GM12878 (cell line): Measurements from ENCODE around the gene GABRB3. TPM values are rescaled to one million over a fixed set of nuclear protein-coding genes. Genes with fewer than 3 reads are reported as not detected.

ENCODE experiments used
- ATAC-seq: fragments of 200-7000 bp; cut with Tn5 transposase; 3 replicates; pipeline ENCODE4 v1.9.1; 2020; ENCODE audit warnings: mild to moderate bottlenecking, moderate library complexity
- BruUV-seq: library from RNA; stranded (reverse); fragments of 400-500 nt; replicated peaks from 2 replicates; lab custom pipeline; 2021; lab: Mats Ljungman, UMichigan
- CTCF ChIA-PET: fragments of 300-600 bp; sonication (Branson Sonifier 250); formaldehyde crosslinking; extraction: SDS; loops from one replicate; lab custom pipeline; 2021; ENCODE audit warnings: inconsistent platforms; lab: Yijun Ruan, JAX
- POLR2A ChIA-PET: fragments of 350-600 bp; formaldehyde crosslinking; extraction: SDS; loops from one replicate; lab custom pipeline; 2021; ENCODE audit warnings: inconsistent platforms; lab: Charles Lee
- RAD21 ChIA-PET: fragments of 300-600 bp; sonication (Branson Sonifier 250); formaldehyde crosslinking; loops from one replicate; lab custom pipeline; 2023; ENCODE audit warnings: antibody characterized with exemption; ENCODE audit not compliant: unreplicated experiment; lab: Charles Lee
- SMC1A ChIA-PET: fragments of 300-600 bp; sonication (Branson Sonifier 250); formaldehyde crosslinking; loops from one replicate; lab custom pipeline; 2023; ENCODE audit not compliant: unreplicated experiment, uncharacterized antibody; lab: Charles Lee
- DNase-seq: peaks from one replicate; pipeline ENCODE4 v3.0.0-alpha.2; 2011; ENCODE audit warnings: low read depth, low spot score
- FAIRE-seq: peaks from 3 replicates; lab custom pipeline; 2011; peaks lifted over from hg19 to GRCh38; lab: Jason Lieb, UNC
- H2AFZ ChIP-seq: 2 replicates; pipeline ENCODE4 v1.6.0; 2011; ENCODE audit warnings: low read depth, low read length, control low read depth; ENCODE audit not compliant: control insufficient read depth
- H3K27ac ChIP-seq: 2 replicates; pipeline ENCODE4 v1.5.1; 2011; ENCODE audit warnings: control low read depth; ENCODE audit not compliant: control insufficient read depth, insufficient read depth
- H3K27me3 ChIP-seq, 2 experiments: replicated peaks in 1 of 2; 2 replicates each; pipeline versions ENCODE4 v1.6.0 to v1.6.1; 2011; ENCODE audit warnings: low read length in 1 of 2; ENCODE audit not compliant: control insufficient read depth in 2 of 2, insufficient read depth in 2 of 2
- H3K36me3 ChIP-seq, 2 experiments: 2 replicates each; pipeline ENCODE4 v1.5.1; 2011; ENCODE audit warnings: low read length in 1 of 2; ENCODE audit not compliant: control insufficient read depth in 2 of 2, insufficient read depth in 2 of 2
- H3K4me1 ChIP-seq: 2 replicates; pipeline ENCODE4 v1.6.1; 2011; ENCODE audit warnings: mild to moderate bottlenecking, low read length, moderate library complexity, mixed read lengths; ENCODE audit not compliant: control insufficient read depth, insufficient read depth
- H3K4me2 ChIP-seq: 2 replicates; pipeline ENCODE4 v1.6.0; 2011; ENCODE audit warnings: control low read depth; ENCODE audit not compliant: control insufficient read depth, insufficient read depth
- H3K4me3 ChIP-seq: fragments of 200-600 bp; sonication (generic); 2 replicates; pipeline ENCODE4 v1.5.1; 2016
- H3K79me2 ChIP-seq: 2 replicates; pipeline ENCODE4 v1.6.0; 2011; ENCODE audit warnings: low read length; ENCODE audit not compliant: control insufficient read depth, insufficient read depth
- H3K9ac ChIP-seq: 2 replicates; pipeline ENCODE4 v1.8.0; 2011; ENCODE audit warnings: low read length, control low read depth, mixed read lengths; ENCODE audit not compliant: control insufficient read depth, insufficient read depth
- H3K9me3 ChIP-seq: replicated peaks from 3 replicates; pipeline ENCODE4 v1.5.1; 2011; ENCODE audit warnings: mild to moderate bottlenecking, low read length; ENCODE audit not compliant: control insufficient read depth, insufficient read depth
- H4K20me1 ChIP-seq: 2 replicates; pipeline ENCODE4 v1.6.0; 2011; ENCODE audit not compliant: control insufficient read depth, insufficient read depth
- BHLHE40 ChIP-seq, 2 experiments: fragments of 450-650 bp in 1 of 2; IDR thresholded peaks; 2 replicates each; pipeline ENCODE4 v1.6.1; 2011 to 2017; ENCODE audit warnings: low read depth in 2 of 2, borderline replicate concordance in 1 of 2, improper control_type of control experiment in 1 of 2, low read length in 1 of 2, mild to moderate bottlenecking in 1 of 2
- CBFB ChIP-seq: IDR thresholded peaks from 2 replicates; pipeline ENCODE4 v1.6.1; 2016; ENCODE audit warnings: antibody characterized with exemption, low read depth
- CBX5 ChIP-seq: sonication (generic); IDR thresholded peaks from 2 replicates; pipeline ENCODE4 v1.6.1; 2016; ENCODE audit warnings: low read depth, moderate library complexity, mild to moderate bottlenecking, inconsistent platforms
- IKZF1 ChIP-seq: fragments of 450-650 bp; conservative IDR thresholded peaks from 2 replicates; pipeline ENCODE4 v1.6.1; 2017; ENCODE audit warnings: antibody characterized with exemption, mild to moderate bottlenecking
- IRF3 ChIP-seq: fragments of 450-650 bp; IDR thresholded peaks from 2 replicates; pipeline ENCODE4 v1.6.1; 2014; ENCODE audit warnings: mild to moderate bottlenecking
- KLF5 ChIP-seq: fragments of 450-650 bp; IDR thresholded peaks from 2 replicates; pipeline ENCODE4 v1.6.1; 2014; ENCODE audit warnings: mild to moderate bottlenecking; ENCODE audit not compliant: partially characterized antibody
- NR2C2 ChIP-seq: IDR thresholded peaks from 2 replicates; pipeline ENCODE4 v1.6.1; 2011; ENCODE audit warnings: borderline replicate concordance, low read depth; ENCODE audit not compliant: control insufficient read depth, insufficient read length
- PKNOX1 ChIP-seq: fragments of 450-650 bp; IDR thresholded peaks from 2 replicates; pipeline ENCODE4 v1.6.1; 2016; ENCODE audit warnings: mild to moderate bottlenecking
- POU2F2 ChIP-seq: IDR thresholded peaks from 3 replicates; pipeline ENCODE4 v1.6.1; 2011; ENCODE audit warnings: low read depth, mild to moderate bottlenecking, low read length, borderline replicate concordance
- RBBP5 ChIP-seq: fragments of 200-600 bp; sonication (generic); conservative IDR thresholded peaks from 2 replicates; pipeline ENCODE4 v1.6.1; 2016
- RCOR1 ChIP-seq: conservative IDR thresholded peaks from 2 replicates; pipeline ENCODE4 v1.6.1; 2012; ENCODE audit warnings: low read depth, low read length, improper control_type of control experiment
- RELB ChIP-seq: fragments of 450-650 bp; IDR thresholded peaks from 2 replicates; pipeline ENCODE4 v1.6.1; 2017; ENCODE audit warnings: low read depth, mild to moderate bottlenecking, moderate library complexity
- STAT3 ChIP-seq: IDR thresholded peaks from 2 replicates; pipeline ENCODE4 v1.6.1; 2011; ENCODE audit warnings: low read depth, low read length, improper control_type of control experiment
- WGBS: methylation state at CpG from one replicate; pipeline ENCODE4 v1.1.6; 2016; ENCODE audit warnings: low lambda C conversion rate; ENCODE audit not compliant: insufficient replicate concordance, insufficient coverage; ENCODE audit errors: missing lambda C conversion rate; 5-methylcytosine and 5-hydroxymethylcytosine counted together
- in situ Hi-C: fragments of 300-500 bp; cut with MboI; formaldehyde crosslinking; loops from 9 replicates; pipeline ENCODE4 v1.14.3; 2018; ENCODE audit warnings: mixed read lengths
- intact Hi-C: fragments of 100-400 bp; cut with micrococcal nuclease; formaldehyde crosslinking; loops from one replicate; pipeline ENCODE4 v1.14.2; 2022; ENCODE audit not compliant: unreplicated experiment
- polyA plus RNA-seq, 11 experiments: library from polyadenylated mRNA; depleted of rRNA in 4 of 11; unstranded in 6 of 11; stranded (reverse) in 5 of 11; fragments of >200 nt; fragmentation: Nextera tagmentation in 4 of 11; fragmentation: Illumina TruSeq in 1 of 11; extraction: Ambion mirVana in 4 of 11; extraction: Trizol in 1 of 11; gene quantifications; 1 replicate in 1 of 11; 2 replicates in 10 of 11; pipeline versions ENCODE4 v1.2.1 to v1.2.3, GENCODE V29; 2011 to 2016; ENCODE audit warnings: inconsistent platforms in 2 of 11, missing spikeins in 2 of 11, low read depth in 1 of 11
- total RNA-seq, 4 experiments: library from RNA; depleted of rRNA in 3 of 4; stranded (reverse); fragments of >200 nt in 3 of 4; fragmentation: Illumina TruSeq in 1 of 4; extraction: Trizol in 1 of 4; gene quantifications; 2 replicates each; pipeline versions ENCODE4 v1.2.1 to v1.2.3, GENCODE V29; 2013 to 2021
- TF ChIP-seq, protein P1 (sequence below): fragments of 450-650 bp; IDR thresholded peaks from 2 replicates; pipeline ENCODE4 v1.6.1; 2018; ENCODE audit warnings: borderline replicate concordance, mild to moderate bottlenecking; ENCODE audit not compliant: partially characterized antibody
- TF ChIP-seq, protein P2 (sequence below): fragments of 450-650 bp; IDR thresholded peaks from 2 replicates; pipeline ENCODE4 v1.6.1; 2017; ENCODE audit warnings: antibody characterized with exemption, mild to moderate bottlenecking, moderate library complexity

GABRB3 gene
- total and polyA plus RNA-seq, 10 of the 15 experiments (the other 5 are each of a cell fraction or from before 2014, with no cell fraction given) = 0.05 to 0.08 (median 0.05) TPM; not detected in 7

- Histone ChIP-seq H3K9me3 (no peaks in the 10 kb centered on the region; the same call in 2 of the 3 replicates), H3K9ac (no peak overlapping the region), H3K4me3 (no peak overlapping the region), H3K4me2 (no peak overlapping the region), H3K36me3 (no peaks in the 10 kb centered on the region), H2AFZ (no peak overlapping the region), H3K27ac (no peak overlapping the region), H4K20me1 (no peaks in the 10 kb centered on the region), H3K27me3 (no peaks in the 10 kb centered on the region), H3K79me2 (no peaks in the 10 kb centered on the region), H3K4me1 (no peaks in the 10 kb centered on the region)
- POLR2A ChIA-PET = no interaction called here
- SMC1A ChIA-PET = no interaction called here
- FAIRE-seq (no peak), ATAC-seq (no peak), DNase-seq (no peak)
- intact Hi-C loops (no loop called here), in situ Hi-C loops (no loop called here)
- 10% methylated on average over 5 of the region's 5 CpGs for WGBS
- CTCF ChIA-PET = no interaction called here
- RAD21 ChIA-PET = no interaction called here
- TF ChIP-seq, protein P1, sequence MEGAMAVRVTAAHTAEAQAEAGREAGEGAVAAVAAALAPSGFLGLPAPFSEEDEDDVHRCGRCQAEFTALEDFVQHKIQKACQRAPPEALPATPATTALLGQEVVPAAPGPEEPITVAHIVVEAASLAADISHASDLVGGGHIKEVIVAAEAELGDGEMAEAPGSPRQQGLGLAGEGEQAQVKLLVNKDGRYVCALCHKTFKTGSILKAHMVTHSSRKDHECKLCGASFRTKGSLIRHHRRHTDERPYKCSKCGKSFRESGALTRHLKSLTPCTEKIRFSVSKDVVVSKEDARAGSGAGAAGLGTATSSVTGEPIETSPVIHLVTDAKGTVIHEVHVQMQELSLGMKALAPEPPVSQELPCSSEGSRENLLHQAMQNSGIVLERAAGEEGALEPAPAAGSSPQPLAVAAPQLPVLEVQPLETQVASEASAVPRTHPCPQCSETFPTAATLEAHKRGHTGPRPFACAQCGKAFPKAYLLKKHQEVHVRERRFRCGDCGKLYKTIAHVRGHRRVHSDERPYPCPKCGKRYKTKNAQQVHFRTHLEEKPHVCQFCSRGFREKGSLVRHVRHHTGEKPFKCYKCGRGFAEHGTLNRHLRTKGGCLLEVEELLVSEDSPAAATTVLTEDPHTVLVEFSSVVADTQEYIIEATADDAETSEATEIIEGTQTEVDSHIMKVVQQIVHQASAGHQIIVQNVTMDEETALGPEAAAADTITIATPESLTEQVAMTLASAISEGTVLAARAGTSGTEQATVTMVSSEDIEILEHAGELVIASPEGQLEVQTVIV = no peak
- TF ChIP-seq NR2C2 = no peak
- TF ChIP-seq PKNOX1 = no peak
- no peak for TF ChIP-seq IKZF1
- no peak for TF ChIP-seq STAT3
- TF ChIP-seq CBX5 = no peak
- TF ChIP-seq IRF3 = no peak
- no peak for TF ChIP-seq BHLHE40 (IDR thresholded peaks at IDR 0.05; ENCODE audit: borderline replicate concordance in 1 of 2, low read depth in 2 of 2, low read length in 1 of 2)
- TF ChIP-seq RELB = no peak
- no peak for TF ChIP-seq KLF5
- no peak for TF ChIP-seq POU2F2
- no peak for TF ChIP-seq RBBP5
- TF ChIP-seq CBFB = no peak
- TF ChIP-seq, protein P2, sequence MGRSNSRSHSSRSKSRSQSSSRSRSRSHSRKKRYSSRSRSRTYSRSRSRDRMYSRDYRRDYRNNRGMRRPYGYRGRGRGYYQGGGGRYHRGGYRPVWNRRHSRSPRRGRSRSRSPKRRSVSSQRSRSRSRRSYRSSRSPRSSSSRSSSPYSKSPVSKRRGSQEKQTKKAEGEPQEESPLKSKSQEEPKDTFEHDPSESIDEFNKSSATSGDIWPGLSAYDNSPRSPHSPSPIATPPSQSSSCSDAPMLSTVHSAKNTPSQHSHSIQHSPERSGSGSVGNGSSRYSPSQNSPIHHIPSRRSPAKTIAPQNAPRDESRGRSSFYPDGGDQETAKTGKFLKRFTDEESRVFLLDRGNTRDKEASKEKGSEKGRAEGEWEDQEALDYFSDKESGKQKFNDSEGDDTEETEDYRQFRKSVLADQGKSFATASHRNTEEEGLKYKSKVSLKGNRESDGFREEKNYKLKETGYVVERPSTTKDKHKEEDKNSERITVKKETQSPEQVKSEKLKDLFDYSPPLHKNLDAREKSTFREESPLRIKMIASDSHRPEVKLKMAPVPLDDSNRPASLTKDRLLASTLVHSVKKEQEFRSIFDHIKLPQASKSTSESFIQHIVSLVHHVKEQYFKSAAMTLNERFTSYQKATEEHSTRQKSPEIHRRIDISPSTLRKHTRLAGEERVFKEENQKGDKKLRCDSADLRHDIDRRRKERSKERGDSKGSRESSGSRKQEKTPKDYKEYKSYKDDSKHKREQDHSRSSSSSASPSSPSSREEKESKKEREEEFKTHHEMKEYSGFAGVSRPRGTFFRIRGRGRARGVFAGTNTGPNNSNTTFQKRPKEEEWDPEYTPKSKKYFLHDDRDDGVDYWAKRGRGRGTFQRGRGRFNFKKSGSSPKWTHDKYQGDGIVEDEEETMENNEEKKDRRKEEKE = no peak
- TF ChIP-seq RCOR1 = no peak
- BruUV-seq = no TSS peak
These were observed 211.7 kb downstream of the GABRB3 start for GRCh38 chr15:26561130-26561529.
